Measurements from ENCODE around the gene CPNE5. TPM values are rescaled to one million over a fixed set of nuclear protein-coding genes. Genes with fewer than 3 reads are reported as not detected.

The CPNE5 gene
- total RNA-seq, 1 experiment from 2014 or later = not detected

DNA sequence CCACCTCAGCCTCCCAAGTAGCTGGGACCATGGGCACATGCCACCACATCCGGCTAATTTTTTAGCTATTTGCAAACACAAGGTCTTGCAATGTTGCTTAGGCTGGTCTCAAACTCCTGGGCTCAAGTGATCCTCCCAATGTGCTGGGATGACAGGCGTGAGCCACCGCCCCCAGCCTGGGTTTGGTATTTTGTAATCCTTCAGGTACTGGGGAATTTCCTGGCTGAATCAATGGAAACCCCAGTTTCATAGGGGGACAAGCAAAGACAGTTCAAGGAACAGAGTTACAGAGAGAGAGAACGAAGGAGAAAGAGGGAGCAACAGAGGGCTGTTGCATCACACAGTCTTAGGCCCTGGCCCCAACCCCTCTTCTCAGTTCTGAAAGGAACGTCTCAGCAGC lies 105.9 kb downstream of the CPNE5 start:
- Mint-ChIP-seq H3K4me1 (ENCODE audit: low read depth, unreplicated experiment) (peaks cover 7% of the 10 kb centered on the region), H3K27ac (ENCODE audit: unreplicated experiment) (no peak overlapping the region), H3K27me3 (ENCODE audit: insufficient read depth, unreplicated experiment) (no peaks in the 10 kb centered on the region), H3K36me3 (ENCODE audit: insufficient read depth, unreplicated experiment) (no peaks in the 10 kb centered on the region), H3K4me3 (ENCODE audit: unreplicated experiment) (no peak overlapping the region), H3K9me3 (ENCODE audit: unreplicated experiment) (no peaks in the 10 kb centered on the region)
- H3K27me3 ChIP-seq (replicated peaks; ENCODE audit: control insufficient read depth, insufficient read depth, low read length) = no peaks in the 10 kb centered on the region
- TF ChIP-seq CTCF (IDR thresholded peaks at IDR 0.05; ENCODE audit: insufficient read depth in 1 of 2, low read depth in 1 of 2, low read length in 1 of 2, severe bottlenecking in 1 of 2, unreplicated experiment in 1 of 2) = no peak
- BruUV-seq (replicated peaks) = no TSS peak
- H3K9me3 ChIP-seq = no peaks in the 10 kb centered on the region
- POLR2A ChIA-PET = no interaction called here
- intact Hi-C loops (cut with micrococcal nuclease; ENCODE audit: unreplicated experiment) = no loop called here
- H3K4me1 ChIP-seq = no peaks in the 10 kb centered on the region
- CTCF ChIA-PET = no interaction called here
- H3K4me3 ChIP-seq (ENCODE audit: low read depth, low read length) = no peak overlapping the region
- no peaks in the 10 kb centered on the region for H3K36me3 ChIP-seq (ENCODE audit: control insufficient read depth, insufficient read depth, low read length)
- no peak for DNase-seq

GRCh38 chr6:36731622-36732310 lies 107.5 kb downstream of the CPNE5 start:
- Histone ChIP-seq H3K9me3 (no peaks in the 10 kb centered on the region), H3K36me3 (ENCODE audit: control insufficient read depth, insufficient read depth, low read length) (no peaks in the 10 kb centered on the region), H3K4me3 (ENCODE audit: low read depth, low read length) (no peak overlapping the region), H3K27me3 (replicated peaks; ENCODE audit: control insufficient read depth, insufficient read depth, low read length) (no peaks in the 10 kb centered on the region), H3K4me1 (no peaks in the 10 kb centered on the region)
- no peaks in the 10 kb centered on the region for H3K27me3 Mint-ChIP-seq (ENCODE audit: insufficient read depth, unreplicated experiment)
- H3K36me3 Mint-ChIP-seq (ENCODE audit: insufficient read depth, unreplicated experiment) = no peaks in the 10 kb centered on the region
- POLR2A ChIA-PET = no interaction called here
- H3K4me3 Mint-ChIP-seq (ENCODE audit: unreplicated experiment) = no peak overlapping the region
- H3K27ac Mint-ChIP-seq (ENCODE audit: unreplicated experiment) = no peak overlapping the region
- no peak for DNase-seq
- no peak for TF ChIP-seq CTCF (IDR thresholded peaks at IDR 0.05; ENCODE audit: insufficient read depth in 1 of 2, low read depth in 1 of 2, low read length in 1 of 2, severe bottlenecking in 1 of 2, unreplicated experiment in 1 of 2)
- CTCF ChIA-PET = no interaction called here
- intact Hi-C loops (cut with micrococcal nuclease; ENCODE audit: unreplicated experiment) = no loop called here
- peaks cover 7% of the 10 kb centered on the region for H3K4me1 Mint-ChIP-seq (ENCODE audit: low read depth, unreplicated experiment)
- no TSS peak for BruUV-seq (replicated peaks)
- H3K9me3 Mint-ChIP-seq (ENCODE audit: unreplicated experiment) = no peaks in the 10 kb centered on the region

DNA sequence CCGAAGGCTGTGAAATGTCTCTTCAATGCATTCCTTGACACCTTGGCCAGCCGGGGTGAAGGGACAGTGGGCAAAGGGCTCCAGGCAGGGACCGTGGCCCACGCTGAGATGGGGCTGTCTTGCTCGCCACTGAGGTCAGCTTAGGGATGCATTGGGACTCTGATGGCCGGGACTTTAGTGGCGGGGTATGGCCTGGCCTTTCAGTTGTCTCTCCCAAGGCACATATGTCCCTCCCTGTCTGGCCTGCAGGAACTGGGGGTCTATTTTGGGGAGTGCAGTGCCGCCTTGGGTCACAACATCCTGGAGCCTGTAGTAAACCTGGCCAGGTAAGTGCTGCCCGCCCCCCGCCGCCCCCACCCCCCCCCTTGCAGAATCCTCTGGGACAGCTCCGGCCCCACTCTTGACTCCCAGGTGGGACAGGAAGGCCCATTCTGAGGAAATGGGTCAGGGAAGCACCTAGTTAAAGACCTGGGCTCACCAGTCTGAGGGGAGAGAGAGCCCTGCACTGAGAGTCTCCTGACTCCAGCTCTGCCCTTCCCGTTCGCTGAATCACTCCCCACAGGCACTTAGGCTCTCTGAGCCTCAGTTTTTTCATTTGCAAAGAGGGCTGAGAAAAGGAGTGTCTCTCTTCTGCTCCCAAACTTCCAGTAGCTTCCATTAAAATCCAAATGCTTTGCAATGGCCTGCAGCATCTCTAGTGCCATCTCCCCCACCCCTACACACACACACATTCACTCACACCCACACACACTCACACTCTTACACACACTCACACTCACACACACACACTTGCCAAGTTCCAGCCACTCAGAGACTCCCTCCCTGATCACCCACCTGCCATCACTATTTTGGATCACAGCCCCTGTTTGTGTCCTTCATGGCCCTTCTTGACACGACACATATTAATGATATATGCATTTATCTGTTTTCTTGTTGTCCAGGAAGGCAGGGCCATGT lies 108.5 kb downstream of the CPNE5 start:
- H3K36me3 Mint-ChIP-seq (ENCODE audit: insufficient read depth, unreplicated experiment) = no peaks in the 10 kb centered on the region
- no peaks in the 10 kb centered on the region for H3K27me3 Mint-ChIP-seq (ENCODE audit: insufficient read depth, unreplicated experiment)
- H3K27me3 ChIP-seq (replicated peaks; ENCODE audit: control insufficient read depth, insufficient read depth, low read length) = no peaks in the 10 kb centered on the region
- H3K4me1 ChIP-seq = no peaks in the 10 kb centered on the region
- H3K9me3 ChIP-seq = no peaks in the 10 kb centered on the region
- no peaks in the 10 kb centered on the region for H3K36me3 ChIP-seq (ENCODE audit: control insufficient read depth, insufficient read depth, low read length)
- no peak overlapping the region for H3K4me3 ChIP-seq (ENCODE audit: low read depth, low read length)
- H3K4me1 Mint-ChIP-seq (ENCODE audit: low read depth, unreplicated experiment) = peaks cover 7% of the 10 kb centered on the region
- no TSS peak for BruUV-seq (replicated peaks)
- no peak for TF ChIP-seq CTCF (IDR thresholded peaks at IDR 0.05; ENCODE audit: insufficient read depth in 1 of 2, low read depth in 1 of 2, low read length in 1 of 2, severe bottlenecking in 1 of 2, unreplicated experiment in 1 of 2)
- DNase-seq = no peak
- H3K9me3 Mint-ChIP-seq (ENCODE audit: unreplicated experiment) = no peaks in the 10 kb centered on the region
- ChIA-PET CTCF (no interaction called here), POLR2A (no interaction called here)
- H3K4me3 Mint-ChIP-seq (ENCODE audit: unreplicated experiment) = no peak overlapping the region
- no peak overlapping the region for H3K27ac Mint-ChIP-seq (ENCODE audit: unreplicated experiment)
- intact Hi-C loops (cut with micrococcal nuclease; ENCODE audit: unreplicated experiment) = no loop called here
